GM19099 (cell line): ENCODE data around the gene ZNF211.

Experiments
- POLR2A ChIP-seq: IDR thresholded peaks from 3 replicates; pipeline ENCODE4 v1.6.1; 2011; ENCODE audit warnings: low read depth; ENCODE audit not compliant: insufficient read length; ENCODE audit errors: extremely low read depth

The ZNF211 gene

GRCh38 chr19:57641715-57642234 lies 8.8 kb downstream of the ZNF211 start:
- TF ChIP-seq POLR2A, result no peak

- TF ChIP-seq POLR2A, result no peak
These were observed 9.6 kb downstream of the ZNF211 start for GRCh38 chr19:57642396-57643046.

GRCh38 chr19:57643734-57644133 lies 10.8 kb downstream of the ZNF211 start:
- TF ChIP-seq POLR2A, result no peak

DNA sequence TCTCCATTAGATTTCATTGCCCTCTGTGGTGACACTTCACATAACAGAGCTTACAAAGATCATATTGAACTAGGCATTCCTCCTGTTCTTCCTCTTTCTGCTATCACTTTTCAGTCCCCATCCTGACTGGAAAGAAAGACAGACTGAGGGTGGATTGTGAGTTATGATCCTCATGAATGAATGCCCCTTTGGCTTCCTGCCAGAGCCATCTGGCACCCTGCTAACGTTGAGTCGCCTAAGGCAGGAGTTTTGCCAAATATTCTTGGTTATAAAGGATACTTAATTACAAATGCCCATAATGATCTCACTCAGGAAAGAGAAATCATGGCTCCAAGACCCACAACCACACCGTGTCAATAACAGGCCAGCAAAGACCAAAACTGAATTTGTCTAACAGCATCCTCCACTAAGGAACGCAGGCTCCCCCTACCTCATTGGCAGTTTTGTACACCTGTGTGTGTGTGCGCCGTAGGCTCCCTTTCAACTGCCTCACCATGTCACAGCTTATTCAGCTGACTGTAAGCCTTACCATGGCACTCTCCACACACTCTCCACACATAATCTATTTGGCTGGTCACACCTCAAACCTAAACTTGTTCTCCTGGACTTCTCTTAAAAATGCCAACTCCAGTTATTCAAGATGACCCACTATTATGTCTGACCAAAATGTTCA lies 15.5 kb downstream of the ZNF211 start:
- TF ChIP-seq POLR2A, result no peak

DNA sequence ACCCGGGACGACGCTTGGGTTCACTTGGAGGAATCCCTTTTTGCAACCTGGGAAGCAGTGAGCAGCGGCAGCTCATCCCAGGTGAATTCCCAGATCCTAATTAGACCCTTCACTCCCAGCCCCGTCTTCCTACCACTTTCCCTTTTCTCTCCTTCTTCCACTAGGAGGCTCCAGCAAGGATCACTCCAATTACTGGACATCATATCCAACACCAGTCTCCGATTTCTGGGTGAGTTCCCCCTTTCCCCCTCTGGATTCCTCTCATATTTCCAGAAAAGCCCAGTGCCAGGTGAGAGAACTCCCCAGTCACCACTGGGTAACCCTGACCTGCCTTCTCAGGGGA lies 18.7 kb downstream of the ZNF211 start:
- no peak for TF ChIP-seq POLR2A

- no peak for TF ChIP-seq POLR2A
These were observed 20.7 kb downstream of the ZNF211 start for GRCh38 chr19:57653689-57654088.

DNA sequence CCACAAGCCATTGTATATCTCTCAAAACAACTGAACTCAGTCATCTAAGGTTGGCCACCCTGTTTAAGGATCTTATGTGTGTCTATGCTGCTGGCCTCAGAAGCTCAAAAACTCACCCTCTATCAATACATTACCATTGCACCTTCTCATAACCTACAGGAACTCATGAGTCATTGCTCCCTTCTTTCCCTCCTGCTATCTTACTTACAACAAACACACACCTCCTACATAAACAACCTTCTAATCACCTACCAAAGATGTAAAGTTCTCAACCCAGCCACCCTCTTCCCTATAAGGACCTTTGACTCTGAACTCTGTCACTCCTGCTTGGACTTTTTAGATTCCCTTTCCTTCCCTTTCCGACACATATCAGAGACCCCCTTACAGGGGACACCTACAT lies 22.5 kb downstream of the ZNF211 start:
- no peak for TF ChIP-seq POLR2A

GRCh38 chr19:57656346-57656745 lies 23.4 kb downstream of the ZNF211 start:
- no peak for TF ChIP-seq POLR2A

- TF ChIP-seq POLR2A, result no peak
These were observed 31.5 kb downstream of the ZNF211 start for GRCh38 chr19:57664269-57665127.

DNA sequence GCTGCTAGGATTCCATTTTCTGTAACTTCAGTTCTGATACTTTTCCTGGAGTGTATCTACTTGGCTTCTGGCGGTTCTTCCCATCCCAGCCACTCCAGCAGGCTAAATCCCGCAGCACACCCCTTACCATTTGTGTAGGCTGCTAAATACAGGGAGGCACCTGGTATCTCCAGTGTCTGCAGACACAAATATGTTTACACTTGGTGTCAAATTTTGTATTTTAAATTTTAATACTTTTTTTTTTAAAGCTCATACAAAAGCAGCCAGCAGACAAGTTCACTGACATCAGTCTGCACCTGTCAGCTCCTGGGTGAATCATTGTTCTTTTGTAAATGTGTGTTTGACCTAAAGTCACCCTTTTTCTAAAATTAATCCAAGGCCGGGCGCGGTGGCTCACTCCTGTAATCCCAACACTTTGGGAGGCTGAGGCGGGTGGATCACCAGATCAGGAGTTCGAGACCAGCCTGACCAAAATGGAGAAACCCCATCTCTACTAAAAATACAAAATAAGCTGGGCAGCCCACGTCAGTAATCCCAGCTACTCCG lies 32.4 kb downstream of the ZNF211 start:
- TF ChIP-seq POLR2A, result no peak

DNA sequence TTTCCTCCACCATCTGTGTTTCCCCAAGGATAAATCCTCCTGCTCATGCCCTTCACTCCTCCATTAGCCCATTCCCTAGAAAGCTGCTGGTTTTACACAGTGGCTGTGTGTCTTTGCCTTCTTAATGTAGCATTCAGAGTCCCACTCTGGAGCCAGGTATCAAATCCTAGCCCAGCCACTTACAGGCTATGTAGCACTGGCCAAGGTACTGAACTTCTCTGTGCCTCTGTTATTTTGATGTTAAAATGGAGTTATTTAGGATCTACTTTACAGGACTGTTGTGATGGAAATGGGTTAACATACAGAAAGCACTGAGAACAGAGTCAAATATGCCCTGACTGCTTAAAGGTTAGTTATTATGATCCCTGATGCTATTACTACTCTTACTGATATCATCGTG lies 34.3 kb downstream of the ZNF211 start:
- TF ChIP-seq POLR2A, result no peak

DNA sequence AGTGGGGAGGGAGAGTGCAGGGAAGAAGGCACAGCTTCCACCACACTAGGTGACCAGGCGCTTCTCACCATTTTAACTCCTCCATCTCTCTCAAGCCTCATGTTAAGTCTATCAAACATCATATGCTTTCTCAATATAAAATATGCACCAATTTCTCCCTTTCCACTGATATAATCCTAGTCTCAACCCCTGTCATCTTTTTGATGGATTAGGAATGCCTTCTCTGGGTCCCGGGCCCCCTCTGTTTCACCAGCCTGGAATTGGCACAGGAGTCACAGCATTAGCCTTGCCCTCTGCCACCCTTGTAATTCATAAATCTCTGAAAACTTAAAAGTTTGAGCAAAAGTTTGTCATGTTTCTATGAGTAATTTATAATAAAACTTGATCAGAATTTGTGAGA lies 35.7 kb downstream of the ZNF211 start, which contains the start of gene ZSCAN4:
ZSCAN4 (plus strand) TSS at position 301 of the 400 bp plus-strand sequence. CDS start 7,211 bp downstream, outside the sequence.
- no peak for TF ChIP-seq POLR2A

- no peak for TF ChIP-seq POLR2A
These were observed 38.3 kb downstream of the ZNF211 start for GRCh38 chr19:57671124-57671895.

GRCh38 chr19:57672466-57672865 lies 39.5 kb downstream of the ZNF211 start:
- no peak for TF ChIP-seq POLR2A
